Activated CD8-positive, alpha-beta memory T cell treated with anti-CD3 and anti-CD28 coated beads, Interleukin-2, amount 50 U/mL, for 4 hours (primary cell): ENCODE results near the gene GSTP1.
"Not testable (repeated sequence)": the region's sequence is repeated elsewhere in the genome, so short reads cannot be mapped to it uniquely, and the experiment has no call there.

ENCODE experiments used
- DNase-seq: peaks from one replicate; pipeline ENCODE4 v3.0.0-alpha.2; 2020

The GSTP1 gene

GRCh38 chr11:67599149-67599548 lies 15.5 kb downstream of the GSTP1 start:
- no peak for DNase-seq

DNA sequence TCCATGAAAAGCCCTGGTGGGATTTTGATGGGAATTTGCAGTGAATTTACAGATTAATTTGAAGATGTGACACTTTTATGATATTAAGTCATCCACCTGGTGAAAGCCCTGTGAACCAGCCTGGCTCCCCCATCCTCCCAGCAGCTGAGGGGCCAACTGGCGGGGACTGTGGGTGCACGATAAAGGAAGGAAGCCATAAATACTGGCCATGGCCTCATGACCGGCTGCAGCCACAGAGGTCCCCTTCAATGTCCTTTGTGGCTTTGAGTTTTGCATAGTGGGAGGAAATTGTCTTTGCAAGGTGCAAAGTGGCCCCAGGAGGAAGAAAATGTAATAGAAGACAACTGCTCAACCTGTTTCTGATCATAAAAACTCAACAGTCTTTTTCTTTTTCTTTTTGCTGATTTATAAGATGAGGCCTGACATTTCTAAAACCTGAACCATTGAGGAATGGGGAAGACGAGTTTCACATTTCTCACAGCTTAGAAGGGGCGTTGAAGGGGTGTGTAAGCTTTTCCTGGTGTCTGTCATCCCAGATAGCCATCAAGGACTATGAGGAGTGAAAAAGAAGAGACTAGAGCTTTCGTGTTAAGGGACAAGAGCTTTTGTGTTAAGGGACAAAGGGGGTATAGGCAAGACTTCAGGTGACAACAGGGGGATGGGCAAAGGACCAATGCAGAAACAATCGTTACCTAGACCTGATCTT lies 16.9 kb downstream of the GSTP1 start:
- no peak for DNase-seq

GRCh38 chr11:67601098-67601497 lies 17.5 kb downstream of the GSTP1 start:
- DNase-seq, result no peak

DNA sequence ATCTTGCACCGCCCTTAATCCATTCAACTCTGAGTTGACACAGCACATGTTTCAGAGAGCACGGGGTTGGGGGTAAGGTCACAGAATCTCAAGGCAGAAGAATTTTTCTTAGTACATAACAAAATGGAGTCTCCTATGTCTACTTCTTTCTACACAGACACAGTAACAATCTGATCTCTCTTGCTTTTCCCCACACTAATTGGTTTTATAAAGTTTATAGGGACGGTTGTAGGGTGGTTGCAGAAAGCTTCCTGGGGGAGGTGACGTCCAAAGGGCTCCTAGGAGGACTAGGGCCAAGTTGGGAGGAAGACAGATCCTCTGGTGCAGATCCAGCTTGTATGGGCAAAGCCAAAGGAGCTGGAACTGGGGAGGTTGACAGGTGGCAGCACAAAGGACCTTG lies 20.5 kb downstream of the GSTP1 start:
- DNase-seq, result not testable (repeated sequence)

DNA sequence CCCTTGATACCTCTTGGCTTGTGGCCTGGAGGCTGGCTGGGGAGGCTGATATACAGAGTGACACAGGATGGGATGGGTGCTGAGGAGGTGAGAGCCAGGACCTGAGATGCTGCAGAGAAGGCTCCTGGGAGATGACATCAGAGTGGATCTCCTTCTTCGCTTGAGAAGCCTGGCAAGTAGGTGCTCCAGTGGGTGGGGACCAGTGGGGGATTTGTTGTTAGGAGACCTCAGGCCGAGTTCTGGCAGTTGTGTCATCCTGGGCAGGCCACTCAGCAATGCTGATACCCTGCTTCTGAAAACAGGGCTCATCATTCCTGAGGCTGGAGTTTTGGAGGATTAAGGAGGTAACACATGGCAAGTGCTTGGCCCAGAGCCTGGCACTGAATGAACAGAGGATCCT lies 21.2 kb downstream of the GSTP1 start:
- DNase-seq, result no peak

DNA sequence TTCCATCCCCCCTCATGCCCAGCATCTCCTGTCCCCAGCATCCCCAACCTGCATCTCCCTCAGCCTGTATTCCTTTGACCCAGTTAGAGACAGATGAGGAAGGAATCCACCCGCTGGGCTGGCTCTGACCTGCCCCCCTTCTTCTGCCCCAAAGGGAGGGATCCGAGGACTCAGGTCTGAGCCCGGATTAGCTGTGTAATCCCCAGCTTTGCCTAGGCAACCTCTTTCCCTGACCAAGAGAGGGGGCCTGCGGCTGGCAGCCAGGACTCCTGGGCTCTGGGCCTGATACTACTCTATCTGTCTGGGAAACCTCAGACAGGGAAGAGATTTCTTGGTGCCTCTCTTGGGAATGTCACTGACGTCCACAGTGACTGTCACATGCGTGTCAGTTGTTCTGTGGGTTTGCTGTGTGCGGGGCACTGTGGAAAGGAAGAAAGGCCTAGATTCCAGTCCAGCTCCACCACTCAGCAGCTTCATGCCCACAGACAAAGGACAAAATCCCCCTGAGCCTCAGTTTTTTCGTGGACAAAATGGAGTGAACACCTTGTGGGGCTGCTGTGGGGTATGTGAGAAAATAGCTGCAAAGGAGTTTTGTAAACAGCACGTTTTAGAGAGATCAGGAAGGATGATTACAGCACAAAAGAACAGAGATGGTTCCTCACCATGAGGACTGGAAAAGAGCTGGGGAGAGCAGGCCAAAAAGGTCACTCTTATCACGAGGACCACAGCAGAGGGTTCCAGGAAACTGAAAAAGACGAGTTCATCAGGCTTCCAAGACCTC lies 21.8 kb downstream of the GSTP1 start:
- DNase-seq, result no peak

DNA sequence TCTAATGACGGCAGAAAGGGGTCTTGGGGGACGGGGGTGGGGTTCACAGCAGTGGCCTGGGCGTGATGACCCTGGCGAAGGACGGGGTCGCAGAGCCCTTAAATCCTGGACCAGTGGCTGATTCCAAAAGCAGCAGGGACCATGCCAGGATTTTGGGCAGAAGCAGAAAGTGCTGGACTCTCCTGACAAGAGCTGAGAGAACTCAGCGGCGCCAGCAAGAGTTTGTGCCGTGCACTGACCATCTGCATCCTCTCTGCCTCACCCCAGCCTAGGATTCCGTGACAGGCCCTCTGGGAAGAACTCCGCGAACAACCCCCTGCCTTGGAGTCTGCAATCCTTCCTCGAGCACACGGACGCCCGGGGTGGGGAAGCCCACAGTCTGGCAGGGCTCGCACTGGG lies 22.5 kb downstream of the GSTP1 start:
- no peak for DNase-seq

DNA sequence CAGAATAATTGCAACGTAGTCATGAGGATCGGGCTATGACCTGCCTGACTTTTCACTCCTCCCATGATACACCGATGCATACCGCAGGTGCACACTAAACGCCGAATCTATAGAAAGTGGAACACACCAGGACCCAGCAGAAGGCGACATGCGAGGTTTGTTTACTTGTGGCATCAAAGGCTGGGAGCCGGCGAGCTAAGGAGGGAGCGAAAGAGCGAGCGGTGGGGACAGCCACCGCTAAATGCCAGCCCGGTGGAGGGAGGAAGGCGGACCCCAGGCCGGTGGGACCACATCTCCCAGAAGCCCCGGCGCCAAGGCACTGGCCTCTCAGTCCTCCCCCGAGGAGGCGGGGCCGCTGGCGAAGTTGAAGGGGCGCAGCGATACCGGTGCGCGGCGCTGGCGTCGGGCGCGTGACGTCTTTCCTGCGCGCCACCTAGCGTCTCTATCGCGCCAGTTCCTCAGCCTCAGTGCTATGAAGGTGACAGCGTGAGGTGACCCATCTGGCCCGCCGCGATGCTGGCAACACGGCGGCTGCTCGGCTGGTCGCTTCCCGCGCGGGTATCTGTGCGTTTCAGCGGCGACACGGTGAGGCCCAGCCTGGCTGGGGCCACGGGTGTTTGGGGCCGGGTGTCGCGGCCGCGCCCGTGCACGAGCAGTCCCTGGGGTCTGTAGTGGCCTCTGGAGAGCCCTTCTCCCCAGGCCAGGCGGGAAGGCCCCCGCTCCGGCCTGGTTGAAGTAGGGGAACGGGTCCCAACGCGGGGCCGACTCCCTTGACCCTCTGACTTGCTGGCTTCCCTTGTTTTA lies 23.1 kb downstream of the GSTP1 start, which contains the start of gene NDUFV1:
TSS of gene NDUFV1 (plus strand) at position 445 of the 804 bp plus-strand sequence. CDS start at position 514, 69 bp downstream.
- peak; percentile 97 for DNase-seq

GRCh38 chr11:67607507-67607906 lies 23.9 kb downstream of the GSTP1 start:
- DNase-seq, result no peak

- no peak for DNase-seq
Measured at GRCh38 chr11:67608486-67608885, 24.9 kb downstream of the GSTP1 start.

GRCh38 chr11:67609316-67609715 lies 25.7 kb downstream of the GSTP1 start:
- DNase-seq, result no peak

DNA sequence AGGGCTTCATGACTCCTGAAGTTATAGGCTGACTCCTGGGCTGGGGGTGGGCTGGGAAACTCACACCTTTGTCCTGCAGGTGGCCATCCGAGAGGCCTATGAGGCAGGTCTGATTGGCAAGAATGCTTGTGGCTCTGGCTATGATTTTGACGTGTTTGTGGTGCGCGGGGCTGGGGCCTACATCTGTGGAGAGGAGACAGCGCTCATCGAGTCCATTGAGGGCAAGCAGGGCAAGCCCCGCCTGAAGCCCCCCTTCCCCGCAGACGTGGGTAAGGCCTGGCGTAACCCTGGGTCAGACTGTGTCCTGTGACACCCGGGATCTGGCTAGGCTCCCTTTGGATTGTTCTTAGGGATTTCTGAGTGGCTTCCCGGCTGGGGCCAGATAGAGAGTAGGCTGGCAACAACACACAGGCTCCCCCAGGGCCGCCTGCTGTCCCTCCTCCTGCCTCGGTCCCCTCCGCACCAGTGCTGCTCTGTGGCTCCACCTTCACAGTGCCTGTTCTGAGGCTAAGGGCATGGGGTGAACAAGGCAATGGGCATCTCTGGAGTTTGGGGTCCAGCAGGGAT lies 26.8 kb downstream of the GSTP1 start:
- DNase-seq, result no peak

GRCh38 chr11:67611165-67611564 lies 27.6 kb downstream of the GSTP1 start:
- DNase-seq, result no peak

DNA sequence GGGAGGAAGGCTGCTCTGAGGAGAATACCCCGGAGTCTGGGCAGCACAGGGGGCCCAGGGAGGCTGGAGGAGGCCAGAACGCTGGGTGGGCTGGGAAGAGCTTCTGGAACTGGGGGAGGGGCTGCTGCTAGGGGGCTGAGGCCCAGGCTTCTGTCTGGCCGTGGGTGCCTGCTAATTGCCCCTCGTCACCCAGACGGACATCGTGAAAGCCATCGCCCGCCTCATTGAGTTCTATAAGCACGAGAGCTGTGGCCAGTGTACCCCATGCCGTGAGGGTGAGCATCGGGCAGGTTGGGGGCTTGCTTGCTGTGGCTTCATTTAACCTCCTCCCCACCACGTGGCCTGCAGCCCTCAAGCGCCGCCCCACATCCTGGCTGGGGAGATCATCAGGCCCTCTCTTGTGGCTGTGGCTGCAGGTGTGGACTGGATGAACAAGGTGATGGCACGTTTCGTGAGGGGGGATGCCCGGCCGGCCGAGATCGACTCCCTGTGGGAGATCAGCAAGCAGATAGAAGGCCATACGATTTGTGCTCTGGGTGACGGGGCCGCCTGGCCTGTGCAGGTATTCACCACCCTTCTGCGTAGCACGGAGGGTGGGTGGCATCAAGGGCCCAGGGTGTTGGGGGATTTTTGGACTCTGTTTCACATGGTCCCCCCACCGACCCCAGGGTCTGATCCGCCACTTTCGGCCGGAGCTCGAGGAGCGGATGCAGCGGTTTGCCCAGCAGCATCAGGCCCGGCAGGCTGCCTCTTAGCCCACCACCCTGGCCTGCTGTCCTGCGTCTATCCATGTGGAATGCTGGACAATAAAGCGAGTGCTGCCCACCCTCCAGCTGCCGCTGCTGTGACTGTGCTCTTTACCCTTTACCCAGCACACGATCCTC lies 28.3 kb downstream of the GSTP1 start:
- DNase-seq, result no peak

DNA sequence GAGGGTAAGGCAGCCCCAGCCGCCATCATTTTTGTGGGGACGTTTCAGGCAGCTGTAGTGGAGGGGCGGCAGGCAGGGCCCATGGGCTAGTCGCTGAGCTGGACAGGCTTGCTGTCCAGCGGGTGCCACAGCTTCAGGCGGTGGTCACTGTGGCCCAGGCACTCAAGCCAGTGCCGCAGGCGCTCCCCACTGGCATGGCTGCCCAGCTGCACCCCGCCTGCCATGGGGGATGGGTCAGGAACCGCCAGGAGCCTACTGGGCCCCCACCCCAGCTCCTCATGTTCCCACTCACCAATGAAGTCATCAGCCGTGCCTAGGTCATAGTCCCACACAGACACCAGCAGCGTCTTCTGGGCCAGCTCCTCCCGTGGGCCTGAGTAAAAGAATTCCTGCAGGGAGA lies 29.1 kb downstream of the GSTP1 start:
- DNase-seq, result no peak

GRCh38 chr11:67613313-67613959 lies 29.8 kb downstream of the GSTP1 start:
- no peak for DNase-seq

GRCh38 chr11:67613960-67614715 lies 30.5 kb downstream of the GSTP1 start:
- peak; percentile 77 for DNase-seq

DNA sequence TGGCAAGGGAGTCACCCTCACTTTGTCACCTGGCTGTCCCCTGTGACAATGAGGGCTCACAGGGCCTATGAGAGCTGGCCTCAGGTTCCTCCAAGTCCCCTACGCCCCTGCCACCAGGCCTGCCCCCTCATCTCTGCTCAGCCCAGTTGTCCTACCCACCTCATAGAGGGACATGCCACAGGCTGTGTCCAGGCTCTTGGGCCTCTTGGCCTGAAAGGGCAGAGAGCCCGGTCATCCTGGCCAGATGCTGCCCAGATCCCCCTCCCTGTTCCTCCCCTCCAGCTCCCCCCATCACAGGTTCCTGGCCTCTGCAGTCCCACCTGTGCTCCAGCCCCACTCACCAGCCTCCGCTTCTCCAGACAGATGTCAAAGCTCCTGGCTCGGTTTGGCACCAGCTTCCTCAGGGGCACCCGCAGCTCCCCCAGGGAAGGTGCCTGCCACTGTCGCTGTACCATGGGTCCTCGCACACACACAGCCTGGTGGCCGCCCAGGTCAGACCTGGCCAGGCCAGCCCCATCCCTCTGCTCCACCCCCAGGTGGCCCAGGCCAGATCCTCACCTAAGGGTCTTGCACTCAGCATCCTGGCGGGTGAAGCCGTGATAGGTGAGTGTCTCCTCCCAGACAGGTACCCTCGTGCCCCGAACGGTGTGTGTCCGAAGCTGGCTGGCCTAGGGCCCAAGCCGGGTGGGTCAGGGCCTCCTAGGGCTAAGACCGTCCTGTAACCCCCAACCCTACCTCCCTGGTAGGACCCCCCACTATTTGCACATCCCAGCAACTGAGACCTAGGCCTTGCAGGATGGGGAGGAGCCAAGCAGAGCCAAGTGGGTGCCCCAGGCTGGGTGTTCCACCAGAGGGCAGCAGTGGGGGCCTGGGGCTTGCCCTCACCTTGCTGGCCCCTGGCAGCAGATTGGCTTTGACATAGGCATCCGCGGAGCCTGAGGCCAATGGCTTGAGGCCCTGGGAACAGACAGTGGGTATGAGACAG lies 31.4 kb downstream of the GSTP1 start:
- peak; percentile 52 for DNase-seq

- no peak for DNase-seq
Measured at GRCh38 chr11:67615728-67616430, 32.3 kb downstream of the GSTP1 start.
